Measurements from ENCODE around the gene FLOT1. TPM values are rescaled to one million over a fixed set of nuclear protein-coding genes. Genes with fewer than 3 reads are reported as not detected.
A peak's percentile ranks its signal among the peaks of the same experiment; 100 is the strongest.

The FLOT1 gene
- total and polyA plus RNA-seq, 7 experiments from 2014 or later = 59.4 to 204 (median 85.4) TPM

DNA sequence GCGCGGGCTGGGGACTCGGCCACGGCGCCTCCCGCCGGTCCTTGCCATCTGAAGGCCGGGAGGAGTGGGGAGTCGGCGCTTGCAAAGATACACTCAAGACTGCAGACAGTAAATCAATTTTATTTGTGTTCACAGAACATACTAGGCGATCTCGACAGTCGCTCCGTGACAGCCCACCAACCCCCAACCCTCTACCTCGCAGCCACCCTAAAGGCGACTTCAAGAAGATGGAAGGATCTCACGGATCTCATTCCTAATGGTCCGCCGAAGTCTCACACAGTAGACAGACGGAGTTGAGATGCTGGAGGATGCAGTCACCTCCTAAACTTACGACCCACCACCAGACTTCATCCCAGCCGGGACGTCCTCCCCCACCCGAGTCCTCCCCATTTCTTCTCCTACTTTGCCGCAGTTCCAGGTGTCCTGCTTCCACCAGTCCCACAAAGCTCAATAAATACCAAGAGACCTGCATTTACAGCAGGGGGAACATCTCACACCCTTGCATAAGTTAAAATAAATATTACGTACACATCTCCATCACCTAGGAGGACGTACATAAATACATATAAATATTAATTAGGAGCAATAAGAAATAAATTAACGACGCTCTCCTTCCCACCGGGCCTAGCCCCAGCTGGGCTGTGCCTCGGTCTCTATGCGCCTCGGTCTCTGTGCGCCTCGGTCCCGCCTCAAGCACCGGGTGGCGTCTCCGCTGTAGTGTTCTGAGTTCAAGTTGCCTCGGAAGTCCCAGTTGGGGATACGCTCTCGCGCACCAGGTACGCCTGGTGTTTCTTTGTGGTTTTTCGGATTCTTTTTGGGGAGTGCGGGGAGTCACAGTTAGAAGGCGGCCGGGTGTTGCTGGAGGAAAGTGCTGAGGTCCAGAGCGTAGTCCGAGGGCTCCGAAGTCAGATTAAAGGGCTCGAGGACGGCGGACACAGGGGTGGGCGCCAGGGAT, 889 bp upstream of the FLOT1 start:
- Mint-ChIP-seq H3K27ac (peak overlapping the region; percentile 84 to 98 (median 92)), H3K4me1 (peaks cover 48 to 77% (median 62%) of the 10 kb centered on the region in 7 donors)

GRCh38 chr6:30741789-30742315, 635 bp downstream of the FLOT1 start:
- H3K27ac ChIP-seq (ENCODE audit: low read depth, low read length) = peak overlapping the region; percentile 83
- Mint-ChIP-seq H3K36me3 (peaks cover 7 to 62% (median 14%) of the 10 kb centered on the region in 5 donors), H3K4me3 (peak overlapping the region; percentile 84 to 100 (median 92)), H3K9me3 (peaks cover 0 to 1% (median 0%) of the 10 kb centered on the region in 11 donors), H3K27me3 (no peaks in the 10 kb centered on the region), H3K27ac (peak overlapping the region; percentile 69 to 98 (median 88)), H3K4me1 (peaks cover 55 to 76% (median 64%) of the 10 kb centered on the region in 7 donors)
- DNase-seq = no peak
- H3K4me1 ChIP-seq (ENCODE audit: control insufficient read depth in 2 of 2, insufficient read depth in 2 of 2, low read length in 2 of 2) = peaks cover 34 to 41% of the 10 kb centered on the region in 2 donors
- no peaks in the 10 kb centered on the region for H3K27me3 ChIP-seq (ENCODE audit: control insufficient read depth in 2 of 2, insufficient read depth in 2 of 2, low read length in 2 of 2)
- peak overlapping the region; percentile 85 for H3K4me3 ChIP-seq (ENCODE audit: low read length)
- ATAC-seq = no peak
- peaks cover 0 to 11% (median 7%) of the 10 kb centered on the region in 3 experiments for H3K36me3 ChIP-seq (ENCODE audit: control insufficient read depth in 2 of 3, insufficient read depth in 3 of 3, low read length in 3 of 3)
- H3K9me3 ChIP-seq (ENCODE audit: control insufficient read depth in 2 of 3, low read length in 3 of 3) = no peaks in the 10 kb centered on the region
- intact Hi-C loops (cut with micrococcal nuclease) = loop anchor here (2.0 to 10.0 kb wide), 7 partner anchors 70 to 417 kb away; partner anchors contain the start of genes MRPS18B (in 1 of the 2), PPP1R10 (in 1 of the 2) and TRIM39 (in 1 of the 2)
- ChIA-PET CTCF (interaction anchor here (0.6 to 1.2 kb wide), 5 partner anchors 11 to 196 kb away, joined by 3 to 4 read pairs (median 3); no protein-coding TSS in a partner anchor), POLR2A (interaction anchor here (0.7 to 1.5 kb wide), 10 partner anchors 11 to 401 kb away, joined by 3 to 6 read pairs (median 4); no protein-coding TSS in a partner anchor)

More for the DNA sequence above, 889 bp upstream of the FLOT1 start:
- peaks cover 5 to 49% (median 8%) of the 10 kb centered on the region in 5 donors for H3K36me3 Mint-ChIP-seq
- H3K4me3 Mint-ChIP-seq = peak overlapping the region; percentile 84 to 100 (median 93)
- peak in 5 of 9 donors; percentile 17 to 55 (median 44) for DNase-seq
- no peaks in the 10 kb centered on the region for H3K27me3 Mint-ChIP-seq
- peaks cover 0 to 1% (median 0%) of the 10 kb centered on the region in 11 donors for H3K9me3 Mint-ChIP-seq
- no peak for ATAC-seq
- H3K27me3 ChIP-seq (ENCODE audit: control insufficient read depth in 2 of 2, insufficient read depth in 2 of 2, low read length in 2 of 2) = no peaks in the 10 kb centered on the region
- H3K4me1 ChIP-seq (ENCODE audit: control insufficient read depth in 2 of 2, insufficient read depth in 2 of 2, low read length in 2 of 2) = peaks cover 20 to 26% of the 10 kb centered on the region in 2 donors
- intact Hi-C loops (cut with micrococcal nuclease) = loop anchor here (1.0 to 10.0 kb wide), 13 partner anchors 13 to 419 kb away; partner anchors contain the start of genes MRPS18B (in 1 of the 2), PPP1R10 (in 1 of the 2) and TRIM39 (in 1 of the 2)
- H3K36me3 ChIP-seq (ENCODE audit: control insufficient read depth in 2 of 3, insufficient read depth in 3 of 3, low read length in 3 of 3) = peaks cover 0 to 11% (median 7%) of the 10 kb centered on the region in 3 experiments
- peak overlapping the region; percentile 85 for H3K4me3 ChIP-seq (ENCODE audit: low read length)
- no peaks in the 10 kb centered on the region for H3K9me3 ChIP-seq (ENCODE audit: control insufficient read depth in 2 of 3, low read length in 3 of 3)
- POLR2A ChIA-PET = interaction anchor here (0.6 to 2.1 kb wide), 11 partner anchors 9 to 150 kb away, joined by 3 to 15 read pairs (median 4); partner anchors contain the start of gene DDR1
- H3K27ac ChIP-seq (ENCODE audit: low read depth, low read length) = peak overlapping the region; percentile 83
- CTCF ChIA-PET = interaction anchor here (0.6 to 1.5 kb wide), 3 partner anchors 48 to 340 kb away, joined by 4 to 6 read pairs (median 5); no protein-coding TSS in a partner anchor

- Mint-ChIP-seq H3K9me3 (peaks cover 0 to 1% (median 0%) of the 10 kb centered on the region in 11 donors), H3K4me1 (peaks cover 60 to 79% (median 70%) of the 10 kb centered on the region in 7 donors), H3K4me3 (peak overlapping the region; percentile 84 to 100 (median 92)), H3K36me3 (peaks cover 7 to 65% (median 16%) of the 10 kb centered on the region in 5 donors), H3K27ac (peak overlapping the region; percentile 69 to 98 (median 88)), H3K27me3 (no peaks in the 10 kb centered on the region)
- H3K4me1 ChIP-seq (ENCODE audit: control insufficient read depth in 2 of 2, insufficient read depth in 2 of 2, low read length in 2 of 2) = peaks cover 38 to 48% of the 10 kb centered on the region in 2 donors
- H3K4me3 ChIP-seq (ENCODE audit: low read length) = peak overlapping the region; percentile 85
- H3K27me3 ChIP-seq (ENCODE audit: control insufficient read depth in 2 of 2, insufficient read depth in 2 of 2, low read length in 2 of 2) = no peaks in the 10 kb centered on the region
- ChIA-PET POLR2A (interaction anchor here (0.7 to 1.5 kb wide), 8 partner anchors 10 to 401 kb away, joined by 3 to 6 read pairs (median 4); no protein-coding TSS in a partner anchor), CTCF (interaction anchor here (0.6 to 1.2 kb wide), 3 partner anchors 11 to 353 kb away, joined by 3 to 4 read pairs (median 3); no protein-coding TSS in a partner anchor)
- ATAC-seq (no peak), DNase-seq (no peak)
- intact Hi-C loops (cut with micrococcal nuclease) = loop anchor here (5.0 to 10.0 kb wide), 5 partner anchors 71 to 416 kb away; partner anchors contain the start of genes MRPS18B (in 1 of the 2), PPP1R10 (in 1 of the 2) and TRIM39 (in 1 of the 2)
- peak overlapping the region; percentile 83 for H3K27ac ChIP-seq (ENCODE audit: low read depth, low read length)
- H3K9me3 ChIP-seq (ENCODE audit: control insufficient read depth in 2 of 3, low read length in 3 of 3) = no peaks in the 10 kb centered on the region
- H3K36me3 ChIP-seq (ENCODE audit: control insufficient read depth in 2 of 3, insufficient read depth in 3 of 3, low read length in 3 of 3) = peaks cover 0 to 11% (median 7%) of the 10 kb centered on the region in 3 experiments
Measured at GRCh38 chr6:30741063-30741779, 1.3 kb downstream of the FLOT1 start.

DNA sequence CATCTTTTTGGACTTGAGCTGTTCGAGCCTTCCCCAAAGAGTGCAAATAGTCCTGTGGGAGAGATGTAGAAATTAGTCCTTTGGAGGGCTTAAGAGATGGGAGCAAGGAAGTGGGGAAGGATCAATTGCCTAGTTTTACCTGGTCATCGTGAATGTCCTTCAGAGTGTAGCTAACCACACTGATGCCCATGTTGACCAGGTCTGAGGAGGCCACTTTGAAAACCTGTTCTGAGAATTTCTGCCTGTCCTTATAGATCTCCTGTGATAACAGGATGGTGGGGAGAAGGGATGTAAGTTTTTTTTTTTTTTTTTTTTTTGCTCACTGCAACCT, 2.0 kb downstream of the FLOT1 start:
- intact Hi-C loops (cut with micrococcal nuclease) = loop anchor here (5.0 to 10.0 kb wide), 5 partner anchors 72 to 416 kb away; partner anchors contain the start of genes MRPS18B (in 1 of the 2), PPP1R10 (in 1 of the 2) and TRIM39 (in 1 of the 2)
- Histone ChIP-seq H3K27ac (ENCODE audit: low read depth, low read length) (peak overlapping the region; percentile 28), H3K4me3 (ENCODE audit: low read length) (no peak overlapping the region), H3K27me3 (ENCODE audit: control insufficient read depth in 2 of 2, insufficient read depth in 2 of 2, low read length in 2 of 2) (no peaks in the 10 kb centered on the region), H3K36me3 (ENCODE audit: control insufficient read depth in 2 of 3, insufficient read depth in 3 of 3, low read length in 3 of 3) (peaks cover 0 to 11% (median 7%) of the 10 kb centered on the region in 3 experiments), H3K4me1 (ENCODE audit: control insufficient read depth in 2 of 2, insufficient read depth in 2 of 2, low read length in 2 of 2) (peaks cover 45 to 55% of the 10 kb centered on the region in 2 donors), H3K9me3 (ENCODE audit: control insufficient read depth in 2 of 3, low read length in 3 of 3) (no peaks in the 10 kb centered on the region)
- Mint-ChIP-seq H3K27ac (peak overlapping the region; percentile 62 to 98 (median 86)), H3K36me3 (peaks cover 7 to 72% (median 20%) of the 10 kb centered on the region in 5 donors), H3K4me3 (peak overlapping the region; percentile 33 to 100 (median 58)), H3K9me3 (peaks cover 0 to 1% (median 0%) of the 10 kb centered on the region in 11 donors), H3K4me1 (peaks cover 66 to 86% (median 78%) of the 10 kb centered on the region in 7 donors), H3K27me3 (no peaks in the 10 kb centered on the region)
- no peak for ATAC-seq
- ChIA-PET CTCF (interaction anchor here (0.6 to 1.4 kb wide), 2 partner anchors 9 to 353 kb away, joined by 3 to 8 read pairs; no protein-coding TSS in a partner anchor), POLR2A (interaction anchor here (1.4 kb wide), 1 partner anchor 144 kb away, joined by 3 read pairs; the partner anchor contains the start of gene DDR1)
- no peak for DNase-seq

DNA sequence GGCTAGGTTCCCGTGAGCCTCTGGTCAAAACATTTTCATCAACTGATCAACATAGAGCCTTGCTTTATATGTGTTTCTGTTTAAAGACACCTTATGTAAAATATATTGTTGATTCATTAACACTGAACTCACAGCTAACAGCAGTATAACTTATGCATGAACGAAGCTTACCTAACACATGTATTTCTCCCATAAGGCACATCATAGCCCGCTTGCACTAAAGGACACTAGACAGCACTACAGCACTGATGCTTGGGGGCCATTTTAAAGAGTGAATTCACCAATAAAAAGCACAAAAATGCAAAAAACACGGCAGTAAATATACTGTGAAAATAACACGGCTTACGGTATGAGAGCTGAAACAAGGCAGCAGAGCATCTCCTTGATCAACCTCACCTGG, 4.0 kb downstream of the FLOT1 start:
- H3K4me3 ChIP-seq (ENCODE audit: low read length) = no peak overlapping the region
- Mint-ChIP-seq H3K9me3 (peaks cover 0 to 1% (median 0%) of the 10 kb centered on the region in 11 donors), H3K27me3 (no peaks in the 10 kb centered on the region), H3K27ac (peak overlapping the region in 8 of 9 donors; percentile 64 to 98 (median 86)), H3K36me3 (peaks cover 7 to 79% (median 26%) of the 10 kb centered on the region in 5 donors), H3K4me3 (peak overlapping the region in 8 of 10 donors; percentile 12 to 98 (median 33)), H3K4me1 (peaks cover 61 to 87% (median 76%) of the 10 kb centered on the region in 7 donors)
- H3K27me3 ChIP-seq (ENCODE audit: control insufficient read depth in 2 of 2, insufficient read depth in 2 of 2, low read length in 2 of 2) = no peaks in the 10 kb centered on the region
- H3K4me1 ChIP-seq (ENCODE audit: control insufficient read depth in 2 of 2, insufficient read depth in 2 of 2, low read length in 2 of 2) = peaks cover 45 to 66% of the 10 kb centered on the region in 2 donors
- no peaks in the 10 kb centered on the region for H3K9me3 ChIP-seq (ENCODE audit: control insufficient read depth in 2 of 3, low read length in 3 of 3)
- ATAC-seq (no peak), DNase-seq (no peak)
- peaks cover 0 to 11% (median 7%) of the 10 kb centered on the region in 3 experiments for H3K36me3 ChIP-seq (ENCODE audit: control insufficient read depth in 2 of 3, insufficient read depth in 3 of 3, low read length in 3 of 3)
- ChIA-PET CTCF (interaction anchor here (0.6 to 2.4 kb wide), 7 partner anchors 8 to 341 kb away, joined by 3 to 10 read pairs (median 4); no protein-coding TSS in a partner anchor), POLR2A (interaction anchor here (0.6 to 5.6 kb wide), 12 partner anchors 10 to 167 kb away, joined by 3 to 45 read pairs (median 4); partner anchors contain the start of gene MRPS18B)
- H3K27ac ChIP-seq (ENCODE audit: low read depth, low read length) = peak overlapping the region; percentile 34
- intact Hi-C loops (cut with micrococcal nuclease) = loop anchor here (10.0 kb wide), 1 partner anchor 284 kb away; no protein-coding TSS in a partner anchor

Data from naive thymus-derived CD4-positive, alpha-beta T cell (primary cell).